GM12892 (cell line): Measurements from ENCODE around the gene SP110.

Experiments used
- POLR2A ChIP-seq: IDR thresholded peaks from 2 replicates; pipeline ENCODE4 v1.6.1; 2011; ENCODE audit warnings: low read depth, low read length, control low read depth
- POLR2AphosphoS5 ChIP-seq: IDR thresholded peaks from 2 replicates; pipeline ENCODE4 v1.6.1; 2011; ENCODE audit warnings: low read depth, low read length, control low read depth

- TF ChIP-seq POLR2A (no peak), POLR2AphosphoS5 (no peak)
Measured at GRCh38 chr2:230144355-230144754, 75.4 kb downstream of the SP110 start.
